GM12891 (cell line): ENCODE measurements around the gene UXS1.

Source experiments
- POLR2A ChIP-seq: IDR thresholded peaks from 2 replicates; pipeline ENCODE4 v1.6.1; 2011; ENCODE audit warnings: low read depth, low read length, control low read depth
- POLR2AphosphoS5 ChIP-seq: IDR thresholded peaks from 2 replicates; pipeline ENCODE4 v1.6.1; 2011; ENCODE audit warnings: low read depth, low read length, control low read depth
- SPI1 ChIP-seq: IDR thresholded peaks from 2 replicates; pipeline ENCODE4 v1.6.1; 2011; ENCODE audit warnings: low read depth, low read length, control low read depth
- TAF1 ChIP-seq: IDR thresholded peaks from 2 replicates; pipeline ENCODE4 v1.6.1; 2011; ENCODE audit warnings: low read depth, low read length, control low read depth

DNA sequence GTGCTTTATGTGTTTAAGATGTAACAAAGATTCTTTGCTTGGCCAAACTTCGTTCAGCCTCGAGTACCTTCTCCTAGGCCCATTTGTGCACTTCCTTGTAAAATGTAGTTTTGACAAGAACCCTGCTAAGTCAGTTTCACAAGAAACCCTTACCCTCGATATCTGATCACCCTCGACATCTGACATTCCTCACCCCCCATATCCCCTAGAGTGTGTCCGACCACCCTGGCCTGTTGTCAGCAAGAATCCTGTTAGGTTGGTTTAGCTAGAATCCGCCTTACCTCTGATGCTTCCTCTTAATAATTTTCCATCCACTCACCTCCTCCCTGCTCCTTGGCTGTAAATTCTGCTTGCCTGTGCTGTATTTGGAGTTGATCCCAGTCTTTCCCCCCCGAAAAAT is 85.3 kb downstream of the UXS1 start:
- no peak for TF ChIP-seq POLR2A
- no peak for TF ChIP-seq POLR2AphosphoS5
- no peak for TF ChIP-seq TAF1
- no peak for TF ChIP-seq SPI1
